HepG2 (cell line): ENCODE data around the gene TAF1C. TPM values are rescaled to one million over a fixed set of nuclear protein-coding genes. Genes with fewer than 3 reads are reported as not detected.

Source experiments
- ATAC-seq: fragments of 200-7000 bp; cut with Tn5 transposase; 3 replicates; pipeline ENCODE4 v1.9.1; 2020; ENCODE audit warnings: mild to moderate bottlenecking, moderate library complexity
- BruUV-seq: library from RNA; stranded (reverse); fragments of 400-500 nt; replicated peaks from 2 replicates; lab custom pipeline; 2021; lab: Mats Ljungman, UMichigan
- CTCF ChIA-PET: fragments of 300-600 bp; formaldehyde crosslinking; extraction: SDS; loops from one replicate; lab custom pipeline; 2021; ENCODE audit warnings: low total read pairs, inconsistent platforms, low intra/inter-chr PET ratio; lab: Yijun Ruan, JAX
- POLR2A ChIA-PET: fragments of 350-600 bp; sonication (Branson Sonifier 250); formaldehyde crosslinking; loops from one replicate; lab custom pipeline; 2020; ENCODE audit warnings: antibody characterized with exemption, inconsistent platforms; lab: Yijun Ruan, JAX
- DNase-seq: peaks from one replicate; pipeline ENCODE4 v3.0.0-alpha.2; 2015; ENCODE audit warnings: low spot score
- FAIRE-seq: peaks from 3 replicates; lab custom pipeline; 2011; peaks lifted over from hg19 to GRCh38; lab: Jason Lieb, UNC
- H2AFZ ChIP-seq: one replicate; pipeline ENCODE4 v1.6.1; 2011; ENCODE audit warnings: low read length, inconsistent platforms
- H3K27ac ChIP-seq: fragments of 300-600 bp; 3 replicates; pipeline ENCODE4 v1.8.0; 2011; ENCODE audit warnings: mixed run types, mild to moderate bottlenecking, mixed read lengths, low read length, inconsistent platforms; ENCODE audit not compliant: insufficient read depth; ENCODE audit errors: extremely low read length
- H3K27me3 ChIP-seq, 2 experiments: fragments of 200-600 bp in 1 of 2; 2 replicates in 1 of 2; 3 replicates in 1 of 2; pipeline versions ENCODE4 v1.6.0 to v1.8.0; 2011; ENCODE audit warnings: low read length in 2 of 2, mild to moderate bottlenecking in 2 of 2, moderate library complexity in 2 of 2, inconsistent platforms in 1 of 2; ENCODE audit not compliant: insufficient read depth in 2 of 2, control insufficient read depth in 1 of 2
- H3K36me3 ChIP-seq, 2 experiments: fragments of 200-600 bp in 1 of 2; replicated peaks in 1 of 2; 2 replicates in 1 of 2; 3 replicates in 1 of 2; pipeline versions ENCODE4 v1.5.1 to v1.8.0; 2011; ENCODE audit warnings: low read length in 2 of 2, inconsistent platforms in 1 of 2; ENCODE audit not compliant: insufficient read depth in 2 of 2, control insufficient read depth in 1 of 2
- H3K4me1 ChIP-seq: 2 replicates; pipeline ENCODE4 v1.5.1; 2012; ENCODE audit warnings: low read length, inconsistent platforms; ENCODE audit not compliant: insufficient read depth
- H3K4me2 ChIP-seq: 2 replicates; pipeline ENCODE4 v1.6.0; 2011; ENCODE audit warnings: low read depth, low read length, inconsistent platforms
- H3K4me3 ChIP-seq, 3 experiments: fragments of 200-600 bp in 1 of 3; sonication (generic), shearing (Covaris generic) in 1 of 3; replicated peaks in 1 of 3; 2 replicates each; pipeline ENCODE4 v1.5.1; 2011 to 2016; ENCODE audit warnings: low read length in 3 of 3, inconsistent platforms in 2 of 3, low read depth in 2 of 3, mild to moderate bottlenecking in 2 of 3, control low read depth in 1 of 3, mixed read lengths in 1 of 3; ENCODE audit not compliant: insufficient read depth in 1 of 3
- H3K79me2 ChIP-seq: one replicate; pipeline ENCODE4 v1.6.1; 2011; ENCODE audit warnings: low read length, inconsistent platforms; ENCODE audit not compliant: insufficient read depth
- H3K9ac ChIP-seq: 2 replicates; pipeline ENCODE4 v1.6.0; 2011; ENCODE audit warnings: mild to moderate bottlenecking, low read depth, low read length, inconsistent platforms; ENCODE audit not compliant: insufficient read depth
- H3K9me3 ChIP-seq: 2 replicates; pipeline ENCODE4 v1.5.1; 2012; ENCODE audit warnings: mild to moderate bottlenecking, low read length
- H4K20me1 ChIP-seq: 2 replicates; pipeline ENCODE4 v1.6.0; 2011; ENCODE audit warnings: inconsistent platforms, mild to moderate bottlenecking, low read length, moderate library complexity; ENCODE audit not compliant: insufficient read depth
- ATF3 ChIP-seq: sonication (generic); formaldehyde crosslinking; IDR thresholded peaks from 2 replicates; pipeline ENCODE4 v1.4.0; 2020; ENCODE audit warnings: missing genetic modification reagents
- HES4 ChIP-seq: sonication (generic); formaldehyde crosslinking; IDR thresholded peaks from 2 replicates; pipeline ENCODE4 v1.9.0; 2021; ENCODE audit warnings: mild to moderate bottlenecking, missing genetic modification reagents, borderline replicate concordance
- HNF1A ChIP-seq, 2 experiments: sonication (generic) in 1 of 2; formaldehyde crosslinking in 1 of 2; IDR thresholded peaks; 2 replicates each; pipeline versions ENCODE4 v1.4.0 to v1.6.1; 2016 to 2020; ENCODE audit warnings: borderline replicate concordance in 1 of 2, low read depth in 1 of 2, mild to moderate bottlenecking in 1 of 2, missing genetic modification reagents in 1 of 2
- HNF4A ChIP-seq: sonication (generic); formaldehyde crosslinking; IDR thresholded peaks from 2 replicates; pipeline ENCODE4 v1.4.0; 2020; ENCODE audit warnings: missing genetic modification reagents
- RARG ChIP-seq: sonication (generic); formaldehyde crosslinking; IDR thresholded peaks from 2 replicates; pipeline ENCODE4 v1.4.0; 2020; ENCODE audit warnings: low read depth, mild to moderate bottlenecking, missing genetic modification reagents
- SCMH1 ChIP-seq: sonication (generic); formaldehyde crosslinking; IDR thresholded peaks from 2 replicates; pipeline ENCODE4 v1.9.0; 2021; ENCODE audit warnings: missing genetic modification reagents, mild to moderate bottlenecking, borderline replicate concordance
- TBL1XR1 ChIP-seq: fragments of 150-350 bp; IDR thresholded peaks from 2 replicates; pipeline ENCODE4 v1.6.1; 2014; ENCODE audit warnings: borderline replicate concordance, low read length; ENCODE audit not compliant: partially characterized antibody
- TFE3 ChIP-seq: IDR thresholded peaks from 2 replicates; pipeline ENCODE4 v1.6.1; 2016
- ZBTB14 ChIP-seq: sonication (generic); formaldehyde crosslinking; IDR thresholded peaks from 2 replicates; pipeline ENCODE4 v1.4.0; 2020; ENCODE audit warnings: missing genetic modification reagents
- ZMAT3 ChIP-seq: sonication (generic); formaldehyde crosslinking; conservative IDR thresholded peaks from 2 replicates; pipeline ENCODE4 v1.7.0; 2021; ENCODE audit warnings: missing genetic modification reagents
- ZNF510 ChIP-seq: sonication (generic); formaldehyde crosslinking; IDR thresholded peaks from 2 replicates; pipeline ENCODE4 v1.4.0; 2020; ENCODE audit warnings: low read depth, mild to moderate bottlenecking, missing genetic modification reagents
- ZNF597 ChIP-seq: sonication (generic); formaldehyde crosslinking; IDR thresholded peaks from 2 replicates; pipeline ENCODE4 v1.5.0; 2020; ENCODE audit warnings: missing genetic modification reagents
- ZSCAN22 ChIP-seq: sonication (generic); formaldehyde crosslinking; IDR thresholded peaks from 2 replicates; pipeline ENCODE4 v1.4.0; 2020; ENCODE audit warnings: mild to moderate bottlenecking, missing genetic modification reagents
- WGBS: methylation state at CpG from one replicate; pipeline ENCODE4 v1.1.6; 2017; ENCODE audit warnings: low lambda C conversion rate; 5-methylcytosine and 5-hydroxymethylcytosine counted together
- in situ Hi-C: cut with HindIII; loops from 2 replicates; pipeline ENCODE4 v1.10.0; 2017; ENCODE audit warnings: low pct_unique_long_range_greater_than_20kb; ENCODE audit not compliant: extremely low pct_ligation_motif_present
- intact Hi-C: fragments of 100-400 bp; cut with micrococcal nuclease; formaldehyde crosslinking; loops from one replicate; pipeline ENCODE4 v1.10.0; 2022; ENCODE audit not compliant: unreplicated experiment
- polyA plus RNA-seq, 8 experiments: library from polyadenylated mRNA; depleted of rRNA in 3 of 8; stranded (reverse) in 7 of 8; unstranded in 1 of 8; fragments of >200 nt; fragmentation: Illumina TruSeq in 4 of 8; extraction: Trizol in 4 of 8; gene quantifications; 2 replicates each; pipeline versions ENCODE4 v1.2.1 to v1.2.3, GENCODE V29; 2011 to 2016; ENCODE audit warnings: low read depth in 4 of 8, missing spikeins in 1 of 8, mixed read lengths in 1 of 8; ENCODE audit not compliant: insufficient read depth in 1 of 8
- total RNA-seq, 5 experiments: library from RNA; depleted of rRNA; stranded (reverse); fragments of >200 nt; fragmentation: Illumina TruSeq; extraction: Trizol; gene quantifications; 2 replicates each; pipeline ENCODE4 v1.2.3, GENCODE V29; 2016; ENCODE audit warnings: low read depth in 1 of 5

The TAF1C gene
- total and polyA plus RNA-seq, 2 of the 13 experiments (the other 11 are each of a cell fraction or from before 2014, with no cell fraction given) = 15.6 to 20.8 TPM

- POLR2A ChIA-PET = interaction anchor here (1.0 to 8.6 kb wide), 13 partner anchors 17 to 124 kb away, joined by 3 to 142 read pairs (median 5); partner anchors contain the start of genes MBTPS1 and TAF1C
- WGBS = 1% methylated on average over 2 of the region's 2 CpGs
- TF ChIP-seq HNF1A (IDR thresholded peaks at IDR 0.05; ENCODE audit: low read depth) (0 out of 2 replicates have a peak, but pooled peaks have one; percentile 7), HNF1A (CRISPR knock-in tag; IDR thresholded peaks at IDR 0.05; ENCODE audit: borderline replicate concordance) (no peak), TFE3 (CRISPR knock-in tag) (peak; percentile 56; the same call in 1 of the 2 replicates), TBL1XR1 (no peak), RARG (CRISPR knock-in tag) (0 out of 2 replicates have a peak, but pooled peaks have one; percentile 90), ZNF597 (CRISPR knock-in tag) (no peak), SCMH1 (CRISPR knock-in tag) (no peak), HES4 (CRISPR knock-in tag) (no peak), HNF4A (CRISPR knock-in tag) (no peak), ATF3 (CRISPR knock-in tag) (no peak), ZNF510 (CRISPR knock-in tag) (peak; percentile 82; the same call in 1 of the 2 replicates), ZSCAN22 (CRISPR knock-in tag) (0 out of 2 replicates have a peak, but pooled peaks have one; percentile 26), ZBTB14 (no peak), ZMAT3 (0 out of 2 replicates have a peak, but pooled peaks have one; percentile 32)
These were observed 48.4 kb downstream of the TAF1C start for GRCh38 chr16:84138500-84138823.

More at GRCh38 chr16:84138500-84138823, 48.4 kb downstream of the TAF1C start:
- TSS peak; percentile 74 for BruUV-seq
- Histone ChIP-seq H3K27me3 (no peaks in the 10 kb centered on the region), H2AFZ (no peak overlapping the region), H4K20me1 (peaks cover 3% of the 10 kb centered on the region; the same call in 1 of the 2 replicates), H3K4me2 (peak overlapping the region; percentile 93), H3K9ac (peak overlapping the region; percentile 91), H3K27ac (peak overlapping the region; percentile 98), H3K79me2 (peaks cover 64% of the 10 kb centered on the region), H3K4me1 (peaks cover 83% of the 10 kb centered on the region), H3K4me3 (peak overlapping the region; percentile 57 to 68 (median 59)), H3K9me3 (no peaks in the 10 kb centered on the region), H3K36me3 (no peaks in the 10 kb centered on the region)
- FAIRE-seq = no peak
- intact Hi-C loops = no loop called here
- no peak for DNase-seq
- no peak for ATAC-seq
- CTCF ChIA-PET = interaction anchor here (1.3 kb wide), 1 partner anchor 54 kb away, joined by 4 read pairs; no protein-coding TSS in a partner anchor
- in situ Hi-C loops = no loop called here
